HepG2 (cell line): ENCODE measurements around the gene MLC1. TPM values are rescaled to one million over a fixed set of nuclear protein-coding genes. Genes with fewer than 3 reads are reported as not detected.

Source experiments
- ATAC-seq: fragments of 200-7000 bp; cut with Tn5 transposase; 3 replicates; pipeline ENCODE4 v1.9.1; 2020; ENCODE audit warnings: mild to moderate bottlenecking, moderate library complexity
- BruUV-seq: library from RNA; stranded (reverse); fragments of 400-500 nt; replicated peaks from 2 replicates; lab custom pipeline; 2021; lab: Mats Ljungman, UMichigan
- CTCF ChIA-PET: fragments of 300-600 bp; formaldehyde crosslinking; extraction: SDS; loops from one replicate; lab custom pipeline; 2021; ENCODE audit warnings: low total read pairs, inconsistent platforms, low intra/inter-chr PET ratio; lab: Yijun Ruan, JAX
- POLR2A ChIA-PET: fragments of 350-600 bp; sonication (Branson Sonifier 250); formaldehyde crosslinking; loops from one replicate; lab custom pipeline; 2020; ENCODE audit warnings: antibody characterized with exemption, inconsistent platforms; lab: Yijun Ruan, JAX
- DNase-seq: peaks from one replicate; pipeline ENCODE4 v3.0.0-alpha.2; 2015; ENCODE audit warnings: low spot score
- FAIRE-seq: peaks from 3 replicates; lab custom pipeline; 2011; peaks lifted over from hg19 to GRCh38; lab: Jason Lieb, UNC
- H2AFZ ChIP-seq: one replicate; pipeline ENCODE4 v1.6.1; 2011; ENCODE audit warnings: low read length, inconsistent platforms
- H3K27ac ChIP-seq: fragments of 300-600 bp; 3 replicates; pipeline ENCODE4 v1.8.0; 2011; ENCODE audit warnings: mixed run types, mild to moderate bottlenecking, mixed read lengths, low read length, inconsistent platforms; ENCODE audit not compliant: insufficient read depth; ENCODE audit errors: extremely low read length
- H3K27me3 ChIP-seq, 2 experiments: fragments of 200-600 bp in 1 of 2; 2 replicates in 1 of 2; 3 replicates in 1 of 2; pipeline versions ENCODE4 v1.6.0 to v1.8.0; 2011; ENCODE audit warnings: low read length in 2 of 2, mild to moderate bottlenecking in 2 of 2, moderate library complexity in 2 of 2, inconsistent platforms in 1 of 2; ENCODE audit not compliant: insufficient read depth in 2 of 2, control insufficient read depth in 1 of 2
- H3K36me3 ChIP-seq, 2 experiments: fragments of 200-600 bp in 1 of 2; replicated peaks in 1 of 2; 2 replicates in 1 of 2; 3 replicates in 1 of 2; pipeline versions ENCODE4 v1.5.1 to v1.8.0; 2011; ENCODE audit warnings: low read length in 2 of 2, inconsistent platforms in 1 of 2; ENCODE audit not compliant: insufficient read depth in 2 of 2, control insufficient read depth in 1 of 2
- H3K4me1 ChIP-seq: 2 replicates; pipeline ENCODE4 v1.5.1; 2012; ENCODE audit warnings: low read length, inconsistent platforms; ENCODE audit not compliant: insufficient read depth
- H3K4me2 ChIP-seq: 2 replicates; pipeline ENCODE4 v1.6.0; 2011; ENCODE audit warnings: low read depth, low read length, inconsistent platforms
- H3K4me3 ChIP-seq, 3 experiments: fragments of 200-600 bp in 1 of 3; sonication (generic), shearing (Covaris generic) in 1 of 3; replicated peaks in 1 of 3; 2 replicates each; pipeline ENCODE4 v1.5.1; 2011 to 2016; ENCODE audit warnings: low read length in 3 of 3, inconsistent platforms in 2 of 3, low read depth in 2 of 3, mild to moderate bottlenecking in 2 of 3, control low read depth in 1 of 3, mixed read lengths in 1 of 3; ENCODE audit not compliant: insufficient read depth in 1 of 3
- H3K79me2 ChIP-seq: one replicate; pipeline ENCODE4 v1.6.1; 2011; ENCODE audit warnings: low read length, inconsistent platforms; ENCODE audit not compliant: insufficient read depth
- H3K9ac ChIP-seq: 2 replicates; pipeline ENCODE4 v1.6.0; 2011; ENCODE audit warnings: mild to moderate bottlenecking, low read depth, low read length, inconsistent platforms; ENCODE audit not compliant: insufficient read depth
- H3K9me3 ChIP-seq: 2 replicates; pipeline ENCODE4 v1.5.1; 2012; ENCODE audit warnings: mild to moderate bottlenecking, low read length
- H4K20me1 ChIP-seq: 2 replicates; pipeline ENCODE4 v1.6.0; 2011; ENCODE audit warnings: inconsistent platforms, mild to moderate bottlenecking, low read length, moderate library complexity; ENCODE audit not compliant: insufficient read depth
- BCL6 ChIP-seq: IDR thresholded peaks from 2 replicates; pipeline ENCODE4 v1.6.1; 2016; ENCODE audit warnings: missing genetic modification reagents, missing compliant biosample characterization
- ESRRA ChIP-seq: sonication (generic); formaldehyde crosslinking; IDR thresholded peaks from 2 replicates; pipeline ENCODE4 v1.5.1; 2020; ENCODE audit warnings: mild to moderate bottlenecking, low read depth, missing genetic modification reagents
- FOXA1 ChIP-seq, 2 experiments: fragments of 450-650 bp in 1 of 2; sonication (generic) in 1 of 2; formaldehyde crosslinking in 1 of 2; IDR thresholded peaks; 2 replicates each; pipeline versions ENCODE4 v1.4.0 to v1.6.1; 2016 to 2020; ENCODE audit warnings: missing genetic modification reagents in 1 of 2
- HNRNPLL ChIP-seq: fragments of 200-400 bp; formaldehyde crosslinking; IDR thresholded peaks from 2 replicates; pipeline ENCODE4 v1.6.1; 2017; ENCODE audit warnings: mild to moderate bottlenecking, low read depth, low read length; ENCODE audit not compliant: poor library complexity, severe bottlenecking
- PHB2 ChIP-seq: fragments of 450-650 bp; IDR thresholded peaks from 2 replicates; pipeline ENCODE4 v1.6.1; 2018; ENCODE audit not compliant: partially characterized antibody
- PLRG1 ChIP-seq: fragments of 450-650 bp; conservative IDR thresholded peaks from 2 replicates; pipeline ENCODE4 v1.6.1; 2016
- TGIF2 ChIP-seq: IDR thresholded peaks from 2 replicates; pipeline ENCODE4 v1.6.1; 2016; ENCODE audit warnings: control low read depth, missing compliant biosample characterization
- ZNF776 ChIP-seq: sonication (generic); formaldehyde crosslinking; IDR thresholded peaks from 2 replicates; pipeline ENCODE4 v1.4.0; 2020; ENCODE audit warnings: mild to moderate bottlenecking, missing genetic modification reagents
- ZNF883 ChIP-seq: sonication (generic); formaldehyde crosslinking; IDR thresholded peaks from 2 replicates; pipeline ENCODE4 v1.5.1; 2020; ENCODE audit warnings: mild to moderate bottlenecking, missing genetic modification reagents; ENCODE audit errors: not compliant biosample characterization
- WGBS: methylation state at CpG from one replicate; pipeline ENCODE4 v1.1.6; 2017; ENCODE audit warnings: low lambda C conversion rate; 5-methylcytosine and 5-hydroxymethylcytosine counted together
- in situ Hi-C: cut with HindIII; loops from 2 replicates; pipeline ENCODE4 v1.10.0; 2017; ENCODE audit warnings: low pct_unique_long_range_greater_than_20kb; ENCODE audit not compliant: extremely low pct_ligation_motif_present
- intact Hi-C: fragments of 100-400 bp; cut with micrococcal nuclease; formaldehyde crosslinking; loops from one replicate; pipeline ENCODE4 v1.10.0; 2022; ENCODE audit not compliant: unreplicated experiment
- polyA plus RNA-seq, 8 experiments: library from polyadenylated mRNA; depleted of rRNA in 3 of 8; stranded (reverse) in 7 of 8; unstranded in 1 of 8; fragments of >200 nt; fragmentation: Illumina TruSeq in 4 of 8; extraction: Trizol in 4 of 8; gene quantifications; 2 replicates each; pipeline versions ENCODE4 v1.2.1 to v1.2.3, GENCODE V29; 2011 to 2016; ENCODE audit warnings: low read depth in 4 of 8, missing spikeins in 1 of 8, mixed read lengths in 1 of 8; ENCODE audit not compliant: insufficient read depth in 1 of 8
- total RNA-seq, 5 experiments: library from RNA; depleted of rRNA; stranded (reverse); fragments of >200 nt; fragmentation: Illumina TruSeq; extraction: Trizol; gene quantifications; 2 replicates each; pipeline ENCODE4 v1.2.3, GENCODE V29; 2016; ENCODE audit warnings: low read depth in 1 of 5
- TF ChIP-seq, protein P1 (sequence below): sonication (generic); formaldehyde crosslinking; IDR thresholded peaks from 2 replicates; pipeline ENCODE4 v1.5.0; 2020; ENCODE audit warnings: missing genetic modification reagents
- TF ChIP-seq, protein P2 (sequence below): sonication (generic); formaldehyde crosslinking; IDR thresholded peaks from 2 replicates; pipeline ENCODE4 v1.4.0; 2020; ENCODE audit warnings: missing genetic modification reagents, borderline replicate concordance

Gene MLC1
- total and polyA plus RNA-seq, 2 of the 13 experiments (the other 11 are each of a cell fraction or from before 2014, with no cell fraction given) = not detected

DNA sequence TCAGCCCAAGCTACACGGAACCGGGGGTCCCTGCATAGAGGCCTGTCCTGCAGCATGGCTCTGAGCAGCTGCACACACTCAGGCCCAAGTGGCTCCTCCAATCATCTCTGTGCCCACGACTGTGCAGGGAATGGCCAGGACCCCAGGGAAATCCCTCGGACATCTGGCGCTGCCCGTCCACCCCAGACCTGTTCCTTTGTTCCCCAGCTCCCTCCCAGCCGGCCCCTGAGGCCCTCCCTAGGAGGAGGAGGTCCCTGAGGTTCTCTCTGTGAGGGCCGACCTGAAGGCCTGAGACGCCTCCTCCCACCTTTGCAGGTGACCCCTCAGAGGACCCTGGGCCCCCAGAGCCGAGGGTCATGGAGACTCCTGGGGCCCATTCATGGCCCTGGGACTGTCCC is 1.1 kb downstream of the MLC1 start:
- CTCF ChIA-PET = no interaction called here
- ATAC-seq = no peak
- peaks cover 3 to 54% of the 10 kb centered on the region in 2 experiments; a peak in 4 of 5 replicates for H3K27me3 ChIP-seq
- DNase-seq = no peak
- no peaks in the 10 kb centered on the region for H3K9me3 ChIP-seq
- no peak overlapping the region for H2AFZ ChIP-seq
- H3K4me1 ChIP-seq = peaks cover 16% of the 10 kb centered on the region
- no peak overlapping the region for H3K9ac ChIP-seq
- no peak overlapping the region for H3K4me3 ChIP-seq
- in situ Hi-C loops = no loop called here
- H4K20me1 ChIP-seq = no peaks in the 10 kb centered on the region
- no peaks in the 10 kb centered on the region for H3K79me2 ChIP-seq
- H3K36me3 ChIP-seq = no peaks in the 10 kb centered on the region
- no peak overlapping the region for H3K4me2 ChIP-seq
- no peak for TF ChIP-seq ZNF883 (CRISPR knock-in tag)
- TF ChIP-seq FOXA1 (IDR thresholded peaks at IDR 0.05) = no peak
- no peak for TF ChIP-seq FOXA1 (CRISPR knock-in tag; IDR thresholded peaks at IDR 0.05)
- TF ChIP-seq ZNF776 = no peak
- TF ChIP-seq TGIF2 (CRISPR knock-in tag) = no peak
- TF ChIP-seq, protein P1, sequence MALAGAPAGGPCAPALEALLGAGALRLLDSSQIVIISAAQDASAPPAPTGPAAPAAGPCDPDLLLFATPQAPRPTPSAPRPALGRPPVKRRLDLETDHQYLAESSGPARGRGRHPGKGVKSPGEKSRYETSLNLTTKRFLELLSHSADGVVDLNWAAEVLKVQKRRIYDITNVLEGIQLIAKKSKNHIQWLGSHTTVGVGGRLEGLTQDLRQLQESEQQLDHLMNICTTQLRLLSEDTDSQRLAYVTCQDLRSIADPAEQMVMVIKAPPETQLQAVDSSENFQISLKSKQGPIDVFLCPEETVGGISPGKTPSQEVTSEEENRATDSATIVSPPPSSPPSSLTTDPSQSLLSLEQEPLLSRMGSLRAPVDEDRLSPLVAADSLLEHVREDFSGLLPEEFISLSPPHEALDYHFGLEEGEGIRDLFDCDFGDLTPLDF (CRISPR knock-in tag) = no peak
- TF ChIP-seq PLRG1 = no peak
- TF ChIP-seq BCL6 (CRISPR knock-in tag) = no peak
- no peak for TF ChIP-seq HNRNPLL
- no peak for TF ChIP-seq ESRRA
- TF ChIP-seq PHB2 = no peak
- TF ChIP-seq, protein P2, sequence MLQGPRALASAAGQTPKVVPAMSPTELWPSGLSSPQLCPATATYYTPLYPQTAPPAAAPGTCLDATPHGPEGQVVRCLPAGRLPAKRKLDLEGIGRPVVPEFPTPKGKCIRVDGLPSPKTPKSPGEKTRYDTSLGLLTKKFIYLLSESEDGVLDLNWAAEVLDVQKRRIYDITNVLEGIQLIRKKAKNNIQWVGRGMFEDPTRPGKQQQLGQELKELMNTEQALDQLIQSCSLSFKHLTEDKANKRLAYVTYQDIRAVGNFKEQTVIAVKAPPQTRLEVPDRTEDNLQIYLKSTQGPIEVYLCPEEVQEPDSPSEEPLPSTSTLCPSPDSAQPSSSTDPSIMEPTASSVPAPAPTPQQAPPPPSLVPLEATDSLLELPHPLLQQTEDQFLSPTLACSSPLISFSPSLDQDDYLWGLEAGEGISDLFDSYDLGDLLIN (CRISPR knock-in tag) = no peak
- TF ChIP-seq, all 625 proteins: peak for 0
- POLR2A ChIA-PET = no interaction called here
- WGBS = 30% methylated on average over 2 of the region's 10 CpGs
- H3K27ac ChIP-seq = no peak overlapping the region
- intact Hi-C loops = no loop called here
- FAIRE-seq = no peak
- BruUV-seq = no TSS peak
